Measurements from ENCODE around the gene PDF.

DNA sequence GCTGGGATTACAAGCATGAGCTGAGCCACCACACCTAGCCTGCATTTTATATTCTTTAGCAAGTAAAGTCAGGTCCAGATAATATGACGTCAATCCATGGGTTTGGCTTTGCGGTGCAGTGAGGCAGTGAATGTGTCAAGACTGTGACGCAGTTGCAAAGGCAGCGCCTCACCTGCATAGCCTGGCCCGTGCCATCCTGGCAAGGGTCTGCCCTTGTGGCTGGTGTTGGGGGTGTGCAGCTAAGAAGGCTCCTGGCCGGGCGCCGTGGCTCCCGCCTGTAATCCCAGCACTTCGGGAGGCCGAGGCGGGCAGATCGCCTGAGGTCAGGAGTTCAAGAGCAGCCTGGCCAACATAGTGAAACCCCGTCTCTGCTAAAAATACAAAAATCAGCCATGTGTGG, 7.0 kb downstream of the PDF start:
- TF ChIP-seq, protein P1, sequence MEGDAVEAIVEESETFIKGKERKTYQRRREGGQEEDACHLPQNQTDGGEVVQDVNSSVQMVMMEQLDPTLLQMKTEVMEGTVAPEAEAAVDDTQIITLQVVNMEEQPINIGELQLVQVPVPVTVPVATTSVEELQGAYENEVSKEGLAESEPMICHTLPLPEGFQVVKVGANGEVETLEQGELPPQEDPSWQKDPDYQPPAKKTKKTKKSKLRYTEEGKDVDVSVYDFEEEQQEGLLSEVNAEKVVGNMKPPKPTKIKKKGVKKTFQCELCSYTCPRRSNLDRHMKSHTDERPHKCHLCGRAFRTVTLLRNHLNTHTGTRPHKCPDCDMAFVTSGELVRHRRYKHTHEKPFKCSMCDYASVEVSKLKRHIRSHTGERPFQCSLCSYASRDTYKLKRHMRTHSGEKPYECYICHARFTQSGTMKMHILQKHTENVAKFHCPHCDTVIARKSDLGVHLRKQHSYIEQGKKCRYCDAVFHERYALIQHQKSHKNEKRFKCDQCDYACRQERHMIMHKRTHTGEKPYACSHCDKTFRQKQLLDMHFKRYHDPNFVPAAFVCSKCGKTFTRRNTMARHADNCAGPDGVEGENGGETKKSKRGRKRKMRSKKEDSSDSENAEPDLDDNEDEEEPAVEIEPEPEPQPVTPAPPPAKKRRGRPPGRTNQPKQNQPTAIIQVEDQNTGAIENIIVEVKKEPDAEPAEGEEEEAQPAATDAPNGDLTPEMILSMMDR (conservative IDR thresholded peaks at IDR 0.05; ENCODE audit: low read length) = no peak
- no peak for TF ChIP-seq EZH2phosphoT487 (IDR thresholded peaks at IDR 0.05; ENCODE audit: borderline replicate concordance)

Data from Loucy (cell line).